Activated B cell treated with CpG ODN at 0.5 μM for 24 hours (primary cell): ENCODE data around the gene CDC42BPB. TPM values are rescaled to one million over a fixed set of nuclear protein-coding genes. Genes with fewer than 3 reads are reported as not detected.
A peak's percentile ranks its signal among the peaks of the same experiment; 100 is the strongest.

Experiments used
- ATAC-seq: fragments of 200-7000 bp; cut with Tn5 transposase; one replicate; pipeline ENCODE4 v1.10.0; 2021; ENCODE audit warnings: low read depth, mild to moderate bottlenecking, moderate library complexity
- CTCF ChIA-PET: fragments of 350-600 bp; sonication (Branson Sonifier 250); formaldehyde crosslinking; loops from one replicate; lab custom pipeline; 2021; ENCODE audit warnings: antibody characterized with exemption; lab: Charles Lee
- POLR2A ChIA-PET: fragments of 350-600 bp; sonication (Branson Sonifier 250); formaldehyde crosslinking; loops from one replicate; lab custom pipeline; 2021; ENCODE audit warnings: antibody characterized with exemption; lab: Charles Lee
- DNase-seq: peaks from one replicate; pipeline ENCODE4 v3.0.0; 2022
- H3K27ac Mint-ChIP-seq: one replicate; pipeline ENCODE4 v1.8.0; 2020; ENCODE audit warnings: mixed read lengths
- H3K27me3 Mint-ChIP-seq: one replicate; pipeline ENCODE4 v1.8.0; 2021; ENCODE audit warnings: mixed read lengths
- H3K36me3 Mint-ChIP-seq: one replicate; pipeline ENCODE4 v1.8.0; 2021; ENCODE audit warnings: low read depth, mixed read lengths
- H3K4me1 Mint-ChIP-seq: one replicate; pipeline ENCODE4 v1.8.0; 2021; ENCODE audit warnings: mixed read lengths
- H3K4me3 Mint-ChIP-seq: one replicate; pipeline ENCODE4 v1.8.0; 2020; ENCODE audit warnings: mild to moderate bottlenecking, mixed read lengths
- H3K9me3 Mint-ChIP-seq: one replicate; pipeline ENCODE4 v1.8.0; 2020; ENCODE audit warnings: mixed read lengths
- intact Hi-C: fragments of 100-400 bp; cut with micrococcal nuclease; formaldehyde crosslinking; loops from one replicate; pipeline ENCODE4 v1.15.1; 2024
- total RNA-seq: library from RNA; stranded (reverse); gene quantifications from 2 replicates; pipeline ENCODE4 v1.2.3, GENCODE V29; 2022
- TF ChIP-seq, protein P1 (sequence below): fragments of 200-600 bp; IDR thresholded peaks from one replicate; pipeline ENCODE4 v1.8.0; 2022; ENCODE audit warnings: antibody characterized with exemption, mild to moderate bottlenecking

Gene CDC42BPB
- total RNA-seq, 1 donor from 2014 or later: 38.5 TPM

DNA sequence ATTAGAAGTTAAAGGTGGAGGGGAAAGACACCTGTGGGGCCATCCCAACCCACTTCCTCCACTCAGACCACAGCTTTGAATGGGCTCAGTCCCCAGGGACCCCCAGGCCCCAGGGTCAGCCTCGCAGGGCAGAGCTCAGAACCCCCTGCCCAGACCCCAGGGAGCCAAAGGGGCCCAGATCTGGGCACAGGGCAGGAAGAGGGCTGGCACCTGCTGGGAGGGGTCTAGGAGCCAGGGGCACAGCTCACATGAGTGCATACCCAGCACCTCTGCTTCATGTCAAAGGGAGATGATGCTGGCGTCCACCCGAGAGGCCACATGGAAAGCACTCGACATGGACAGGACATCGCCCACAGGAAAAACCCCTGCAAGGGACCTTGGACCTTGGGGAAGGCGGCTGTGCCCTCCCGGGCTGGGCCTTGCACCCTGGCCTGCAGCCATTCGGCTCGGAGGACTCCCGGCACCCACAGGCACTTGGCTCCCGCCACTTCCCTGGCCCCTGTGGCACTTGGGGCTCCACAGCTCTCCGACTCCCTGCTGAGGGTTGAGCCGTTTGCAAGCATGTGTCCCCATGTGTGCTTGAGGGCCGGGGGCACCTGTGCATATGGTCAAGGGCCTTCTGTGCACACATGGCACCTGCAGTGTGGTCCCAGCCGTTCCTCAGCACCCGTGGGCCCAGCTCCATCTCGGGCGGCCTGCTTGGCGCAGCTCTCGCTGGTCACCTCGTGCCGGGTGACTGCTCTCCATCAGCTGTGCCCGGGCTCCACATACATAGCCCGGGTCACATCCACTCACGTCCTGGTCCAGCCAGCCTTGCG lies 142.7 kb downstream of the CDC42BPB start:
- Mint-ChIP-seq H3K36me3 (peaks cover 22% of the 10 kb centered on the region), H3K9me3 (no peaks in the 10 kb centered on the region), H3K27me3 (no peaks in the 10 kb centered on the region), H3K4me3 (peak overlapping the region; percentile 28), H3K4me1 (peaks cover 18% of the 10 kb centered on the region), H3K27ac (no peak overlapping the region)
- DNase-seq (no peak), ATAC-seq (peak; percentile 29)
- TF ChIP-seq, protein P1, sequence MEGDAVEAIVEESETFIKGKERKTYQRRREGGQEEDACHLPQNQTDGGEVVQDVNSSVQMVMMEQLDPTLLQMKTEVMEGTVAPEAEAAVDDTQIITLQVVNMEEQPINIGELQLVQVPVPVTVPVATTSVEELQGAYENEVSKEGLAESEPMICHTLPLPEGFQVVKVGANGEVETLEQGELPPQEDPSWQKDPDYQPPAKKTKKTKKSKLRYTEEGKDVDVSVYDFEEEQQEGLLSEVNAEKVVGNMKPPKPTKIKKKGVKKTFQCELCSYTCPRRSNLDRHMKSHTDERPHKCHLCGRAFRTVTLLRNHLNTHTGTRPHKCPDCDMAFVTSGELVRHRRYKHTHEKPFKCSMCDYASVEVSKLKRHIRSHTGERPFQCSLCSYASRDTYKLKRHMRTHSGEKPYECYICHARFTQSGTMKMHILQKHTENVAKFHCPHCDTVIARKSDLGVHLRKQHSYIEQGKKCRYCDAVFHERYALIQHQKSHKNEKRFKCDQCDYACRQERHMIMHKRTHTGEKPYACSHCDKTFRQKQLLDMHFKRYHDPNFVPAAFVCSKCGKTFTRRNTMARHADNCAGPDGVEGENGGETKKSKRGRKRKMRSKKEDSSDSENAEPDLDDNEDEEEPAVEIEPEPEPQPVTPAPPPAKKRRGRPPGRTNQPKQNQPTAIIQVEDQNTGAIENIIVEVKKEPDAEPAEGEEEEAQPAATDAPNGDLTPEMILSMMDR: no peak
- intact Hi-C loops: loop anchor here (5.0 kb wide), 3 partner anchors 47 to 322 kb away; partner anchors contain the start of gene RCOR1
- ChIA-PET CTCF (interaction anchor here (4.7 kb wide), 1 partner anchor 220 kb away, joined by 48 read pairs; no protein-coding TSS in a partner anchor), POLR2A (interaction anchor here (0.5 to 2.4 kb wide), 2 partner anchors 14 to 202 kb away, joined by 5 to 14 read pairs; no protein-coding TSS in a partner anchor)

GRCh38 chr14:102913341-102914211 lies 143.8 kb downstream of the CDC42BPB start:
- ChIA-PET POLR2A (interaction anchor here (0.5 to 2.4 kb wide), 3 partner anchors 11 to 127 kb away, joined by 3 to 14 read pairs (median 3); no protein-coding TSS in a partner anchor), CTCF (no interaction called here)
- H3K4me3 Mint-ChIP-seq: peak overlapping the region; percentile 28
- no peaks in the 10 kb centered on the region for H3K9me3 Mint-ChIP-seq
- intact Hi-C loops: no loop called here
- peaks cover 25% of the 10 kb centered on the region for H3K36me3 Mint-ChIP-seq
- DNase-seq (no peak), ATAC-seq (no peak)
- H3K27me3 Mint-ChIP-seq: no peaks in the 10 kb centered on the region
- H3K4me1 Mint-ChIP-seq: peaks cover 18% of the 10 kb centered on the region
- TF ChIP-seq, protein P1: no peak
- no peak overlapping the region for H3K27ac Mint-ChIP-seq

DNA sequence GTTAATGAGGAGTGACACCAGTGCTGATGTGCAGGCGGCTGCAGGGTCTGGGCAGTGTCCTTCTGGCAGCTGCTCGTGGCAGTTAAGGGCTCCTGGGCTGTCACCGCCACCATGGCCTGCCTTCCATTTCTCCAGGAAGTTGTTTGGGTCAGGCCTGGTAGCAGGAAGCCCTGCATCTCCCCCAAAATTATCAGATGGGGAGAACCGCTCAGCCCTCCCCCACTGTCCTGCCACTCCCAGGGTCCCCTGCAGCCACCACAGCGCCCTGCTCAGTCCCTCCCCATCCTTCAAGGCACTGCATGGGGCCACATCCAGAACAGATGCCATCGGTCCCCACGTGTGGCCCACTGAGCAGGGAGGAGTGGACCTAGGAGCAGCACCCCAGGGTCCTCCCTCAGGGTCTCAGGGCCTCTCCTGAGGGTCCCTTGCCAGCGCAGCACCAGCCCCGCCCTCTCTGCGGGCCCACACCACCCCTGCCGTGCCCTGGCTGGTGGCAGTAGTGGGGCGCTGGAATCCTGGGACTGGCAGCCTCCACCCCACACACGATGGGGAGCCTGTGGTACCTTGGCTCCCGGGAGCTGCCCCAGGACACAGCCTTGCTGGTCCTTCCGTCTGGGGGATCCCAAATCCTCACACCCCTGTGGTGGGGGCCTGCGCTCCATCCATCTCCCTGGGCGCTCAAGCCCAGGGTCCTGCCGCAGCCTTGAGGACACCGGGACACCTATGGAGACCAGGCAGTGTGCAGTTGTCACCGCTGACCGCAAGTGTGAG lies 145.2 kb downstream of the CDC42BPB start:
- H3K4me1 Mint-ChIP-seq: peaks cover 26% of the 10 kb centered on the region
- ATAC-seq: no peak
- H3K9me3 Mint-ChIP-seq: no peaks in the 10 kb centered on the region
- no peak for DNase-seq
- no peak overlapping the region for H3K4me3 Mint-ChIP-seq
- intact Hi-C loops: no loop called here
- H3K27ac Mint-ChIP-seq: no peak overlapping the region
- ChIA-PET CTCF (no interaction called here), POLR2A (interaction anchor here (0.9 kb wide), 1 partner anchor 10 kb away, joined by 3 read pairs; no protein-coding TSS in a partner anchor)
- no peaks in the 10 kb centered on the region for H3K27me3 Mint-ChIP-seq
- H3K36me3 Mint-ChIP-seq: peaks cover 33% of the 10 kb centered on the region
- TF ChIP-seq, protein P1: no peak

- CTCF ChIA-PET: no interaction called here
- TF ChIP-seq, protein P1: no peak
- Mint-ChIP-seq H3K36me3 (peaks cover 36% of the 10 kb centered on the region), H3K4me3 (no peak overlapping the region), H3K27me3 (no peaks in the 10 kb centered on the region), H3K9me3 (no peaks in the 10 kb centered on the region), H3K4me1 (peaks cover 31% of the 10 kb centered on the region), H3K27ac (no peak overlapping the region)
- ATAC-seq (no peak), DNase-seq (no peak)
- POLR2A ChIA-PET: no interaction called here
- intact Hi-C loops: no loop called here
Observed at GRCh38 chr14:102911541-102911951, 145.8 kb downstream of the CDC42BPB start.
